H9 (cell line): ENCODE results near the gene TMEM169. TPM values are rescaled to one million over a fixed set of nuclear protein-coding genes. Genes with fewer than 3 reads are reported as not detected.

Experiments
- DNase-seq: peaks from one replicate; pipeline ENCODE4 v3.0.0-alpha.2; 2017
- H2AFZ ChIP-seq: one replicate; pipeline ENCODE4 v1.6.1; 2013; ENCODE audit warnings: mild to moderate bottlenecking, low read length, control low read depth, moderate library complexity
- H2AK5ac ChIP-seq: 2 replicates; pipeline ENCODE4 v1.6.1; 2013; ENCODE audit warnings: low read length, control low read depth, mixed read lengths; ENCODE audit not compliant: insufficient read length
- H2BK120ac ChIP-seq: one replicate; pipeline ENCODE4 v1.6.1; 2013; ENCODE audit warnings: low read depth, mild to moderate bottlenecking, low read length, control low read depth, inconsistent platforms; ENCODE audit not compliant: poor library complexity, severe bottlenecking
- H2BK12ac ChIP-seq: 2 replicates; pipeline ENCODE4 v1.6.1; 2013; ENCODE audit warnings: low read length, control low read depth, mixed read lengths, low read depth; ENCODE audit not compliant: insufficient read length
- H2BK15ac ChIP-seq: 2 replicates; pipeline ENCODE4 v1.6.1; 2013; ENCODE audit warnings: low read depth, low read length, control low read depth
- H2BK20ac ChIP-seq: one replicate; pipeline ENCODE4 v1.6.1; 2013; ENCODE audit warnings: low read depth, mild to moderate bottlenecking, low read length, control low read depth, inconsistent platforms; ENCODE audit not compliant: poor library complexity, severe bottlenecking
- H2BK5ac ChIP-seq: 2 replicates; pipeline ENCODE4 v1.6.1; 2013; ENCODE audit warnings: low read length, control low read depth, mixed read lengths; ENCODE audit not compliant: insufficient read length
- H3K14ac ChIP-seq: 2 replicates; pipeline ENCODE4 v1.6.1; 2013; ENCODE audit warnings: low read length, control low read depth; ENCODE audit not compliant: insufficient read depth
- H3K18ac ChIP-seq: 2 replicates; pipeline ENCODE4 v1.6.1; 2013; ENCODE audit warnings: low read depth, mild to moderate bottlenecking, mixed read lengths, low read length, control low read depth; ENCODE audit not compliant: insufficient read length
- H3K23ac ChIP-seq: 2 replicates; pipeline ENCODE4 v1.6.1; 2013; ENCODE audit warnings: low read length, control low read depth, mixed read lengths, low read depth; ENCODE audit not compliant: insufficient read length
- H3K23me2 ChIP-seq: 2 replicates; pipeline ENCODE4 v1.6.1; 2013; ENCODE audit warnings: low read depth, mild to moderate bottlenecking, mixed read lengths, low read length, control low read depth; ENCODE audit not compliant: insufficient read length, poor library complexity, severe bottlenecking
- H3K27ac ChIP-seq: 2 replicates; pipeline ENCODE4 v1.5.1; 2013; ENCODE audit warnings: low read length, control low read depth, mixed read lengths, low read depth; ENCODE audit not compliant: insufficient read length
- H3K27me3 ChIP-seq: 2 replicates; pipeline ENCODE4 v1.6.1; 2013; ENCODE audit warnings: low read length, control low read depth, inconsistent platforms; ENCODE audit not compliant: insufficient read depth
- H3K4ac ChIP-seq: 2 replicates; pipeline ENCODE4 v1.6.1; 2013; ENCODE audit warnings: low read depth, mild to moderate bottlenecking, control low read depth, inconsistent platforms, low read length, moderate library complexity
- H3K4me1 ChIP-seq: 2 replicates; pipeline ENCODE4 v1.6.1; 2013; ENCODE audit warnings: low read length, control low read depth, inconsistent platforms; ENCODE audit not compliant: insufficient read depth
- H3K4me2 ChIP-seq: 2 replicates; pipeline ENCODE4 v1.6.1; 2013; ENCODE audit warnings: low read length, control low read depth, mixed read lengths; ENCODE audit not compliant: insufficient read length, insufficient read depth
- H3K56ac ChIP-seq: 2 replicates; pipeline ENCODE4 v1.6.1; 2013; ENCODE audit warnings: low read depth, mild to moderate bottlenecking, mixed read lengths, low read length, control low read depth; ENCODE audit not compliant: insufficient read length
- H3K79me1 ChIP-seq: 2 replicates; pipeline ENCODE4 v1.6.1; 2013; ENCODE audit warnings: low read depth, mild to moderate bottlenecking, moderate library complexity, low read length, control low read depth, inconsistent platforms; ENCODE audit not compliant: insufficient read depth, poor library complexity, severe bottlenecking
- H3K79me2 ChIP-seq: 2 replicates; pipeline ENCODE4 v1.6.1; 2013; ENCODE audit warnings: low read length, control low read depth, inconsistent platforms; ENCODE audit not compliant: insufficient read depth
- H3K9ac ChIP-seq: 2 replicates; pipeline ENCODE4 v1.6.1; 2013; ENCODE audit warnings: low read length, control low read depth, mixed read lengths; ENCODE audit not compliant: insufficient read length; ENCODE audit errors: extremely low read depth
- H3K9me3 ChIP-seq: one replicate; pipeline ENCODE4 v1.6.1; 2013; ENCODE audit warnings: low read depth, low read length, inconsistent platforms; ENCODE audit not compliant: control insufficient read depth
- H3T11ph ChIP-seq: one replicate; pipeline ENCODE4 v1.6.1; 2013; ENCODE audit warnings: mild to moderate bottlenecking, low read length, control low read depth, inconsistent platforms
- H4K20me1 ChIP-seq: one replicate; pipeline ENCODE4 v1.6.1; 2013; ENCODE audit not compliant: control insufficient read depth, insufficient read length, insufficient read depth
- H4K5ac ChIP-seq: 2 replicates; pipeline ENCODE4 v1.6.1; 2013; ENCODE audit warnings: low read depth, mild to moderate bottlenecking, mixed read lengths, low read length, control low read depth; ENCODE audit not compliant: insufficient read length
- H4K8ac ChIP-seq: replicated peaks from 2 replicates; pipeline ENCODE4 v1.6.1; 2013; ENCODE audit warnings: low read length, control low read depth, mixed read lengths, low read depth; ENCODE audit not compliant: insufficient read length
- H4K91ac ChIP-seq: 2 replicates; pipeline ENCODE4 v1.6.1; 2013; ENCODE audit warnings: low read depth, mild to moderate bottlenecking, moderate library complexity, mixed read lengths, low read length, control low read depth; ENCODE audit not compliant: insufficient read length
- H3K27ac Mint-ChIP-seq, 3 experiments: 2 replicates in 2 of 3; 3 replicates in 1 of 3; pipeline ENCODE4 v1.8.0; 2020 to 2021; ENCODE audit warnings: mixed read lengths in 3 of 3, mild to moderate bottlenecking in 1 of 3, moderate library complexity in 1 of 3
- H3K27me3 Mint-ChIP-seq: 2 replicates; pipeline ENCODE4 v1.8.0; 2021; ENCODE audit warnings: low read depth, mild to moderate bottlenecking, moderate library complexity, mixed read lengths
- H3K36me3 Mint-ChIP-seq, 3 experiments: 2 replicates in 2 of 3; 3 replicates in 1 of 3; pipeline ENCODE4 v1.8.0; 2020 to 2021; ENCODE audit warnings: low read depth in 3 of 3, mixed read lengths in 3 of 3; ENCODE audit not compliant: insufficient read depth in 1 of 3
- H3K4me1 Mint-ChIP-seq, 2 experiments: 2 replicates each; pipeline ENCODE4 v1.8.0; 2020; ENCODE audit warnings: mixed read lengths in 2 of 2
- H3K4me3 Mint-ChIP-seq, 2 experiments: 2 replicates in 1 of 2; 3 replicates in 1 of 2; pipeline ENCODE4 v1.8.0; 2020 to 2021; ENCODE audit warnings: mild to moderate bottlenecking in 2 of 2, mixed read lengths in 2 of 2, moderate library complexity in 1 of 2
- H3K9me3 Mint-ChIP-seq, 2 experiments: 2 replicates in 1 of 2; 3 replicates in 1 of 2; pipeline ENCODE4 v1.8.0; 2020; ENCODE audit warnings: mild to moderate bottlenecking in 2 of 2, mixed read lengths in 2 of 2, moderate library complexity in 1 of 2
- CTCF ChIP-seq: fragments of 200-600 bp; sonication (generic); conservative IDR thresholded peaks from 3 replicates; pipeline ENCODE4 v1.8.0; 2021; ENCODE audit warnings: antibody characterized with exemption, mild to moderate bottlenecking
- WGBS: extraction: QIAGEN DNeasy Blood & Tissue Kit; methylation state at CpG from one replicate; pipeline ENCODE4 v1.1.7; 2013; ENCODE audit warnings: missing lambda C conversion rate, low lambda C conversion rate, mixed read lengths; ENCODE audit not compliant: insufficient read length; ENCODE audit errors: extremely low coverage; 5-methylcytosine and 5-hydroxymethylcytosine counted together
- total RNA-seq: library from RNA; stranded (reverse); gene quantifications from 2 replicates; pipeline ENCODE4 v1.2.1, GENCODE V29; 2021

TMEM169 gene
- total RNA-seq, 1 experiment from 2014 or later, result 1.0 TPM

GRCh38 chr2:216144372-216144771 is 62.7 kb downstream of the TMEM169 start:
- no peak overlapping the region for H2BK15ac ChIP-seq
- no peak overlapping the region for H2BK12ac ChIP-seq
- H3K9ac ChIP-seq, result no peak overlapping the region
- no peak overlapping the region for H4K5ac ChIP-seq
- Mint-ChIP-seq H3K27ac (no peak overlapping the region), H3K36me3 (peaks cover 41 to 67% (median 67%) of the 10 kb centered on the region in 3 experiments; a peak in 6 of 7 replicates), H3K27me3 (no peaks in the 10 kb centered on the region), H3K4me1 (peaks cover 14 to 19% of the 10 kb centered on the region in 2 experiments), H3K9me3 (no peaks in the 10 kb centered on the region), H3K4me3 (no peak overlapping the region)
- H3T11ph ChIP-seq, result no peak overlapping the region
- no peak overlapping the region for H2AFZ ChIP-seq
- H4K91ac ChIP-seq, result no peak overlapping the region
- H3K23me2 ChIP-seq, result no peaks in the 10 kb centered on the region
- no peak overlapping the region for H2BK120ac ChIP-seq
- TF ChIP-seq CTCF, result no peak
- no peaks in the 10 kb centered on the region for H3K9me3 ChIP-seq
- no peaks in the 10 kb centered on the region for H3K79me2 ChIP-seq
- H4K20me1 ChIP-seq, result no peaks in the 10 kb centered on the region
- no peak overlapping the region for H3K23ac ChIP-seq
- no CpG with 5 or more reads among the region's 1 CpG for WGBS
- H3K27ac ChIP-seq, result no peak overlapping the region
- H2BK5ac ChIP-seq, result no peak overlapping the region
- H2BK20ac ChIP-seq, result no peak overlapping the region
- H3K4me1 ChIP-seq, result no peaks in the 10 kb centered on the region
- H3K18ac ChIP-seq, result no peak overlapping the region
- H3K4me2 ChIP-seq, result no peak overlapping the region
- no peak overlapping the region for H3K56ac ChIP-seq
- H3K27me3 ChIP-seq, result no peaks in the 10 kb centered on the region
- DNase-seq, result no peak
- H3K14ac ChIP-seq, result no peak overlapping the region
- no peak overlapping the region for H4K8ac ChIP-seq
- peaks cover 3% of the 10 kb centered on the region for H3K79me1 ChIP-seq
- no peak overlapping the region for H2AK5ac ChIP-seq
- no peak overlapping the region for H3K4ac ChIP-seq
